Retina (tissue), 1 donor: ENCODE measurements around the gene CNTN4.

Source experiments
- DNase-seq: peaks from one replicate; pipeline ENCODE4 v3.0.0-alpha.2; 2016

The CNTN4 gene

DNA sequence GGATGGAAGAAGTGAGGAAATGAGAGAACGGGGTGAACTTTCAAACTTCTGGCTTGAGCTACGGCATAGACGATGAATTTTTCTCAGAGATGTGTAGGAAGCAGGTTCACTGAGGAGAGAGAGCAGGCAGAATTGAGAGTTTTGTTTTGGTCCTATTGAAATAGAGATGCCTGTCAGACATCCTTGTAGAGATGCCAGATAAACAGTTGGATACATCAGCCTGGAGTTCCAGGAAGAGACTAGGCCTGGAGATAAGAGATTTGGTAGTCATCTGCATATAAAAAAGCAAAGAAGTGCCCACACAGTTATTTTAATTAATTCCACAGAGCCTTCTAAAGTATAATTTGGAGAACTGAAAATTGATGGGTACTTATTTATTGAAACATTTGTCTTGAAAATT is 515.9 kb downstream of the CNTN4 start:
- DNase-seq: no peak

DNA sequence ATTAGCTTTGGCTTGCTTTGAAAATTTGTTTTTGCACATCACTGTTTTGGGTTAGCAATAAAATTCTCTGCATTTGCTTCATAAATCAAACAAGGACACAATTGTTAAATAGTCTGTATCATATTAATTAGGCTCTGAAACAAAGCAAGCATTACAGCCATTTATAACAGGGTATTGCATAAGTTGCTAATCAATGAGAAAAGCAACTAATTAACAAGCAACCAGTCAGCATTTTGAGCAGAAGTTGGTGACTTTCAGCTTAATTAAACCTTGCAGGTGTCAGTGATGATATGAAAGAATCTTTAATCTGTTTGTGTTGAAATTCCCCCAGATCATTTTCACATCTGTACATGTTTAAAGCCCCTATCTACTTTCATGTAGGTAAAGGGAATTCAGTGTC is 516.4 kb downstream of the CNTN4 start:
- DNase-seq: no peak

DNA sequence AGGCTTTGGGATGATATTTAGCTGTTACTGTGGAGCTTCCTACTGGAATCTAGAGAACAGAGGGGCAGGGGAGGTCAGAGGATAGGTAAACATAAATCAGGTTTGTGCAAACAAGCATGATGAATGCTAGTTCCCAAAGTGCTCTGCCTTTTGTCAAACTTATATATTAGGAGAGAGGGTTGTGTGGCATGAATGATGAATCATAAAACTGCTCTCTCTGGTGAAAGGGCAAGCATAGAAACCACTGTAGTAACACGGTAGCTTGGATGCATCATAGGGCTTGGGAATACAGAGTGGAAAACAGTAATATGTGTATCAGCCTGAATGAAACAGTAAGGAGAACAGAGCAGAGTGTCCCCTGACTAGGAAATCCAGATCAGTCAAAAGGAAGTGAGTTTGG is 524.8 kb downstream of the CNTN4 start:
- peak; percentile 9 for DNase-seq

DNA sequence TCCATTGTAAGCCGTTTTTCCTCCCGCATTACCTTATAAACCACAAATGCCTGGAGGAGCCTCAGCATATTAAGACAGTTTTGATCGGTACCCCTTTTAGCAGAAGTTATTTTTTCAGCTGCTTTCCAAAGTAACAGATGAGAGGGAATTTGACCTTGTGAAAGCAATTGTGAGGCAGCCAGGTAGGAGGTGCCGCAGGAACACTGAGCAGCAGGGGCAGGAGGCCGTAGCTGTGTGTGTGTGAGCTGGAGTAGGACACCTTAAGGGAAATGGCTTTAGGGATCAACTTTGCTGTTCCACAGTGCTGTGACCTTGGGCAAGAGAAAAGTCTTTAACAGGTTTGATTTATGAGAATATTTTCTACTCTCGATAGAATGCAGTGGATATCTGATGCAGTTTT is 529.5 kb downstream of the CNTN4 start:
- no peak for DNase-seq

DNA sequence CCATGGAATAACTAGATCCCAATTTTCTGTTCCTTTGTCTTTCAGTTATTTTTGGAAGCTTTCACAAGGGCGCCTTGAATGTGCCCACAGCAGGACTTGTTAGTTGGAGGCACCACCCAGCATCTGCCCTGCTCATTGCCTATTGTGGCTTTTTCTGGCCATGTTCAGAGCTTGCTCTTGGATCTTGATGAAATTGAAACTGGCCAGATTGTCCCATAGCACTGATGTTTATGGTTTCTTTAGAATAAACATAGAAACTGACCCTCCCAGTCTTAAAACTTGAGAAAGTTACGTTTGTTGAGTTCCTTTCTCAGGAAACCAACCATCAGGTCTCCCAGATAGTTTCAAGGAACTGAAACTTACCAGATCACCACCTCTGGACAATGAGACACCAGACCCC is 536.8 kb downstream of the CNTN4 start:
- no peak for DNase-seq

DNA sequence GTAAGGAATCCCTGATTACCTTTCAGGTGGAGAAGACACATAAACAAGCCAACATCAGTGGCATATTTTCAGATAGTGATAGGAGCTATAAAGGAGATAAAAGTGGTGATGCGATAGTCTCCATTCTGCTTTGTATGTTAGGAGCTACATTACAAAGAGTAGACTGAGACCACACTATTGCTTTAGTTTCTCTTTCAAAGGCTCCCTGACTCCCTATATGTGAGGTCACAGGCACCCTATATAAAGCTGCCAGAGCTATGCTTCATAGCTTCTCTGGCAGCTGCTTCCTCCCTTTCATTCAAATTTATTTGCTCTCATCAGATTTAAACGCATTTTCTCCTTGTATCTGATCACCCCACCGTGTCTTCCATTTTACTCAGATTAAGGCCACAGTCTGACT is 544.9 kb downstream of the CNTN4 start:
- no peak for DNase-seq

DNA sequence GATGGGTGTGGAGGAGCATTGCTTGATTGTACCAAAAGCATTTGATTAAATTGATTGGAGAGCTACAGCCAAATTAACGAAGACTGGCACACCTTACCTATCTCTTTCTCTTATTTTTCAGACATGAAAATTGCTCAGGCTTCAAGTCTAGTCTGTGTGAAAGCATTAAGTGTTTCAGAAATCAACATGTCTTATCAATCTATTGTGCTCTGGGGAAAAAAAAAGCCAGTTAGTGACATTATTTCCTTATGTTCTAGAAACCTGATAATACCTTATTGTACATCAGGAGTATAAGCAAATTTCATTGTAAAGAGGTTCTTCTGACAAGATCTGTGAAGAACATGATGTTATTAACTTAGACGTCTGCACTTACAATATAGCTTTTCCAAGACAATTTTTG is 546.3 kb downstream of the CNTN4 start:
- no peak for DNase-seq

DNA sequence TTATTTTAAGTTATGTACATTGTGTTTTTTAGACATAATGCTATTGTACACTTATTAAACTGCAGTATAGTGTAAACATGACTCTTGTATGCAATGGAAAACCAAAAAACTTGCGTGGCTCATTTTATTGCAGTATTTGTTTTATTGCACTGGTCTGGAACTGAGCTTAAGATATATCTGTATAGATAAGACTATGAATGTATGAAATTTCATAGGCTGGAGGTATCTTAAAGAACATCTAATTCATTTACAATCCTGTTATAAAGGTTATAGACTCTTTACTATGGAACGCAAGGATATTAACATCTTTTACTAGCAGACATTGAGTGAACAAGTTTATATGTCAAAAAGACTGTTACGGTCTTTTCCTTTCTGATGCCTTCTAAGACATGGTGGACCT is 552.1 kb downstream of the CNTN4 start:
- DNase-seq: no peak

DNA sequence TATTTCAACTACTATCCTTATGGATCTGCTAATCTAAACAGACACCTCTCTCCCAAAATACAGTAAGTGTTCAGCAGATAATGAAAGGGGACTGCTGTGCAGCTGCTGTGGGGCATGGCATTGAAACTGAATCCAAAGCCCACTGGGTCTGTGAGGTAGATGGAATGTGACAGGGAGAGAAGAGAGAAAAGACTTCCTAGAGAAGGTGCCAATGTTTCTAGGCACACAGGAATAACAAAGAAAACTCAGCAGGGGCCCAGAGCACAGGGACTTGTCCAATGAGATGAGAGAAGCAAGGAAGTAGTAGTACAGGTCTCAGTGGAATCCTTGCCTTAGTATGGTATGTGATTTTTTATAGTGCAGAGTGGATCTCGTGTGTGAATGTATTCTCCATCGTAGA is 553.7 kb downstream of the CNTN4 start:
- DNase-seq: peak; percentile 42

DNA sequence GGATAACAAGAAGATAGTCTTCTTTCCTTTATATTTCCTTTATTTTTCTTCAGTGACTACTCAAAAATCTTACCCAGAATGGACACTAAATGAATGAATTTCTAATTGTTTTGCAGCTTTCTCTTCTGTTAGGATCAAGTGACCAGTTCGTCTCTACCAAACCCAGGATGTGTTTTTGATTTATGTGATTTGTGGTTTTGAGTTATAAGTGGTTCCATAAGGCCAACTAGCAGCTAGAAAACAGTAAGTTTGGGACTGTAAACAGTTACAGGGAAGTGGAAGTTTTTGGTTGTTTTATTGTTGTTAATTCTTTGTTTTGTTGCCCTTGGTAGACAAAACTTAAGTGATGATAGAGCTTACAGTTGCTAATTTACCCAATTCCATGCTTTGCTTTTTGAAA is 555.0 kb downstream of the CNTN4 start:
- DNase-seq: no peak

DNA sequence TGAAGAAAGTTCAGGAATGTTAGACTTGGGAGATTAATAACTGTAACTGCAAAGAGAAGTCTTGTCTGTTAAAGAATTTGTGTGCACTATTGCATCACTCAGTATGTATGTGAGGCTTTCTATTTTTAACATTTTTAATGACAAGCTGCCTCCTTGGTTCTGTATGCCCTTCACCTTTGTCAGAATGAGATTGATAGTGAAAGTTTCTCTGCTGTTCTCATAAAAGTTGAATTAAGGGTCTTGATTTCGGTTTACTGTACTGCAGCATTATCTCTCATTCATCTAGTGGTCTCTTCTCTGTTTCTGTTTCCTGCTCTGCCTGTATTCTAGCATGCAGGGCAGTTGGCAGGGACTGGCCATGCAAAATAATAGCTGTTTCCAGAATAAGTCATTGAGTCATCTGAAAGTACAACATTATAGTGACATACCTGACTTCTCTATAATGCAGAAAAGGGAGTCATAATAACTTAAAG is 556.6 kb downstream of the CNTN4 start:
- no peak for DNase-seq

DNA sequence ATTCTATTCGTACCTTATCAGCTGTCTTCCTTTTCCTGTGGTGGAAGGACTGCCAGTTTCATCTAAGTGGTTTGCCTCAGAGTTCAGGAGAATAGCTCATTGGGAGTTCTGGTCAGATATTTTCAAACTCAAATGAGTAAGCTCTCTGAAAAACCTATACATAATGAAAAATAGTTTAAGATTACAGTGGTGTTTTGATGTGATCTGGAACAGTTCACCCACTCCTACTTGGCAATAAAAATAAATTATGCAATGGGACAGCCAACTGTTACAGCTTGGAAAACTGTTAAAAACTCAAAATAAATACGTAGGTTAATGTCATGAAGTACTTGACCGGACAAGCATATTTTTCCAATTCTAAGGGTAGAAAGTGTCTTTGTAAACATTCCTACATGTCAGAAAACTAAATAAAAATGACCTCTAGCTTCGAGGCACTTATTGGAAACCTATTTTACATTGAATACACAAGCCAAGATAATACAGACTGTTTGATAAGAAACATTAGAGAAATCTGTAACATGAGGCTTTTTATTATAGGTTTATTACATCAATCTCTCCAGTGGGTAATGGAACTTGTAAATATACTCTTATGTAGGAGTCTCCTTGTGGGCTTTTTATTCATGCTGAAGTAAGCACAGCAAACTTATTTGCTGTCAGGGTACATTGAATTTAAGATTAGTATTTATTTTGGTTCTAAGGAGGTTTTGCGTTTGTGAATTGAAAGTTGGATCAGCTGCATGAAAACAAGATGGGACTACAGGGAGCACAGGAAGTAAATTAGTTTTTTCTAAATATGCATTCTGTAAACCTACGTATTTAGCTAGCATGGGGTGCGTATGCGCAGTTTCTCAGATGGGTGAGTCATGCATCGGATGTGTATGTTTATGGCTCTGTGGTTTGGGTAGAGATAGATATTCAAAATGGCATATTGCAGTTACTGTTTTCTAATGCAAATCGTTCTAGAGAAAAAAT is 558.4 kb downstream of the CNTN4 start:
- DNase-seq: no peak

DNA sequence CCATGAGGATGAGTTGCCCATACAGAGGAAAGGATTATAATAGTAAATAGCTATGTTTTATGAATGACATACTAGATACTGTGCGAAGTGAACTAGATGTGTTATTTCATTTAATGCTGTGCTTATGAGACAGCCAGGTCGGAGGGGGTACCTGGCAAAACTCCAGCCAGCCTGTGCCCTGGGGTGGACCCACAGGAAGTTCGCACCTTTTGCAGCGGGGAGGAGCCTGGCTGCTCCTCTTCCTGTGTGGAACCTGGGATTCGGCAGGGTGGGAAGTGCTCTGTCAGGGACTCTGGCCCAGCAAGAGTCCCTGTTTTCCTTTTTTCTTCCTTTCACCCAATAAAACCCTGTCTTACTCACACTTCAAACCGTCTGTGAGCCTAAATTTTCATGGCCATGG is 559.3 kb downstream of the CNTN4 start:
- DNase-seq: no peak

DNA sequence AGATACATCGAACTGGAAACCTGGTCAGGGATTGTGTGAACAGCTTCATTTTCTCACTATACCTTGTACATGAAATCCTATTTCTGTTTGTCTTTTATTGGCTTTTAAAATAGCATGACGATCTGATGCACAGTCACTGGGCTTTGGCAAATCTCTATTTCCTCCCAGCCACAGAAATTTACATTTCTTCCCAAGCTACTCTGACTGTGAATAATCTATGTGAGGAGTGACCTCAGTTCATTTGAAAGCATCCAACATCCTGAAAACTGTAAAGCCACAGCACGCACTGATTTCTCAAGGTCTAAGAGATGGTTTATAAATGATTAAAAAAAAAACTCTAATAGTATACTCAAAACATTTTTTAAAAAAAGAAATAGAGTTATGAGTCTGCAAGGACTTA is 561.2 kb downstream of the CNTN4 start:
- no peak for DNase-seq

DNA sequence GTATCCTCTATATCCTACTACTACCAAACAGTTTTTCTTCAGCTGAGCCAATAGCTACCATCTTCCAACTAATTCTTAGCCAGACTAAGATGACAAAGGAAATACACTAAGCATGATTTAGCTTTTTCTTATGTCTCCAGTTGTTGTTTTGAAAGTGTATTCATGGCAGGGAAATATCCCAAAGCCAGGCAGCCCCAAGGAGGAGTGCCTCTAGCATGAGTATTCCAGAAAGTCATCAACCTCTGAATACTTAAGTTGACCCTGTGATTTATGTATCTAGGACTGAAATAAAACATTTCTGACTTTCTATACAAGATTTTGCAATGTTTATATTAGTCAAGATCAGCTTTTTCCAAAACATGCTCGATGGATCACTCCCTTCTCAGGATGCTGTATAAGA is 562.4 kb downstream of the CNTN4 start:
- no peak for DNase-seq

DNA sequence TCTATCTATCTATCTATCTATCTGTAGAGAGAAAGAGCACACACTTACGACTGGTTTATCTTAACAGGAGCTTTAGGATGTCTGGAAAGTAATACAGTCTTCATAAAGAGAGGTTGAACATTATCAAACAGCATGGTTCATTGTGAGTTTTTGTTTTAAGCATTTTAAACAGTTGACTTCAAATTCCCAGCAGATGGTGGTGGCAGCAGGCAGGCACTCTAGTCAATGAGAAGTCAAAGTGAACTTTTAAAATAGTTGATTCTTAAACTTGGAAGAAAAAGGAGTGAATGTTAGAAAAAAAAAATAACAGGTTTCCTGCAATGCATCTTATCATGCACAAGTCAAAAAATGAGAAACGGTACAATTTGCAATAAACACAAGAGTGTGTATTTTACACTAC is 578.8 kb downstream of the CNTN4 start:
- DNase-seq: no peak

DNA sequence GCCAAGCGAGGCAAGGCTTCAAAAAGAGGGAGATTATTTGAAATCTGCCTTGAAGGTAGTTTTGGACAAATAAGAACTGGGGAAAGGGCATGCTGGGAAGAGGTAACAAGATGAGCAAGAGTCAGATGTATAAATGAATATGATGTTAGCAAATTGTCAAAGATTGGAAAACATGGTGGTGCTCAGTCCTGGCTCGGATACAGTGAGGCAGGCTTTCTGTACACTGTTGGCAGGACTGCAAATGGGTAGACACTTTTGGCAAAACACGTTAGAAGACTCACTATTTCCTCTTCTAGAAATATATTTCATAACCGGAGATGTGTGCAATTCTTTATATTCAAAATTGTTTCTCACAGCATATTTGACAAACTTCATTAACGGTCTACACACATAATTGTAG is 581.6 kb downstream of the CNTN4 start:
- DNase-seq: no peak

DNA sequence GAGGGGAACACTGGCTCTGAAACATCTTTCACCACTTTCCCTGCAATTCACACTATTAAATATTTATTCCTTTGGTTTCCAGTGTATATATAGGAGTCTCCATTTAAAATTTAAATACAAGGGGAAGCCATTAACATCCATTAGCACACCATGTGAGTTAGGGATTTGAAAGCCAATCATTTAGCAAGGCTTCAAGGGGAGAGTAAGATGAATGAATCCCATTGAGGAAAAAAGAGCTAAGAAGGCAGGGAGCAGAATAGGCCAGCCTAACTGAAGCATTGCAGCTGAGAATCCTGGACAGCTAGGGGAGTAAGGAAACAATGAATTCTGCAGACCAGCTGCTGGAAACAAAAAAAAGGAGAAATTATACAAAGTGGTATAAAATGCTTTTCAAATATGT is 585.4 kb downstream of the CNTN4 start:
- DNase-seq: no peak

DNA sequence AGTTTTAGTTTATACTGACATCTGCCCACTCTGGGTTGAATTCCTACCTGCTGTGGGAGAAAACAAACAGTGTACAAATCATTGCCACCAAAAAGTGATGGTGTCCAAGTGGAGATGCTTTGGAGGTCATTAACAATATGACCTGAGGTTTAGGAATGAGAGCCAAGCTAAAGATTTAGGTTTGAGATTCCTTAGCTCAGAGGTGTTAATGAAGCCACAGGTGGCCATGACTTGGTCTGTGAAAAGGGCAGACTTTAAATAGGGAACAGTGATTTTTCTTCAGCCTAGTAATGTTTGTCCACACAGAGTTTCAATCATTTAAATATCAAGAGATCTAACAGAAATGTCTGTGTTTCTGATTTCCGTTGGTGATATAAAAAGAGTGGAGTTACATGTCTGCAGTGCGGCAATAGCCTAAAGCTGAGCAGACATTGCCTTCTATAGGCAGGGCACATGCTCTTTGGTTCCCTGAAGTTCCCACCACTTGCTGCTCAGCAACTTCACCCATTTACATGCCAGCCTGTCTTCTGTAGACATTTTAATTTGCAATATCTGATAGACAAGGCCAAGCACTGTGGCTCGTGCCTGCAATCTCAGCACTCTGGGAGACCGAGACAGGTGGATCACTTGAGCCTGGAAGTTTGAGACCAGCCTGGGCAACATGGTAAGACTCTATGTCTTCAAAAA is 588.3 kb downstream of the CNTN4 start:
- no peak for DNase-seq

DNA sequence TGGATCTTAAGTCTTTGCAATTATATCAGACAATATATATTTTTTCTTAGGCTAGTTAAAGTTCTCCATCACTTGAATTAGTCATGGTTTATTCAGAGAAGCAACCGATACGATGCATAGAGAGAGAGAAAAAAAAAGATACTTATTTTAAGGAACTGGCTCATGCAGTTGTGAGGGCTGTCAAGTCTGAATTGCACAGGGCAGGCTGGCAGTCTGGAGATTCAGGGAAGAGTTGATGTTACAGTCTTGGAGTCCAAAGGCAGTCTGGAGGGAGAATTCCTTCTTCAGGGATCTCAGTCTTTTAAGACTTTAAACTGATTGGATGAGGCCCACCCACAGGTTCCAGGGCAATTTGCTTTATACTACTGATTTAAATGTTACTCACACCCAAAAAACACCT is 598.9 kb downstream of the CNTN4 start:
- DNase-seq: no peak

DNA sequence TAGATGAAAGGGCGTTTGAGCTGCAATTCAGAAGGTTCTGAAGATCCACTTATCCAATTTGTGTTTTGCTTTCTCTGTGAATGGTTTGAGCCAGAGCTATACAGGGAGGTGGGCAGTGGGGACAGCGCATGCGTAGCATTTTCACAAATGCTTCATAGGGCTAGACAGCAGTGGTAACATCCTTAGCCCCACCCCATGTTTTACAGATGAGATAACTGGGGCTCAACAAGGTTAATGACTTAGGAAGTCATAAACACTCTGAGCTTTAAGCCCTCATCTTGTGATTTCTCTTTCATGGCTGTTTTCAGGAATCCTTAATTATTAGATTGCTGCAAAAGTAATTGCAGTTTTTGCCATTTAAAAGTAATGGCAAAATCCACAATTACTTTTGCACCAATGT is 602.8 kb downstream of the CNTN4 start:
- no peak for DNase-seq

DNA sequence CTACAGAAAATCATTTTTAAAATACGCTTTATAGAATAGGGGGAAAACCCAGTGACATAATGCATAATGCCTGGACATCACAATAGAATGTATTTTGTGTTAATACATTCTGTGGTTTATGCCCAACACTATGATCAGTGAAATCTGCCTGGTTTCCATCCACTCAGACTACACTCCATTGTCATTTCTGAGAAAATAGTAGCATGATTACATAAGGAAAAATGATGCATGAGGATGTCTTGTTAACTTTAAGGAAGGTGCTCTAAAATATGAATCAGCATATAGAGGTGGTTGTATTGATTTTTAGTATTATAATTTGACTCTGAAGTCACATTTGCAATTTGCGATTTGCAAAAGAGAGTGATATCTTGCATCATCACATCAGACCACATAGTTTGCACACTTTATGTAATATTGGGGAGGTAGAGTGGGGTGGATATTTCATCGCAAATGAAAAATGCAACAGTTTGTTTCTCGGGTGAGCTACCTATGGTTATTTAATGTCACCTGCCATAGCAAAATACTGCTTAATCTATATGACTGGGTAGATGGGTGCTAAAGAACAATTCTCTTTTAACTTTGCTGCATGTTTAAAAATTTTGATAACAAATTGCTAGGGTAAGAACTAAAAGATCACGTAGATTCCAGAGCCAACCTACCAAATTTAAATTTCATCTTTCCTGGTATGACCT is 607.6 kb downstream of the CNTN4 start:
- DNase-seq: no peak

DNA sequence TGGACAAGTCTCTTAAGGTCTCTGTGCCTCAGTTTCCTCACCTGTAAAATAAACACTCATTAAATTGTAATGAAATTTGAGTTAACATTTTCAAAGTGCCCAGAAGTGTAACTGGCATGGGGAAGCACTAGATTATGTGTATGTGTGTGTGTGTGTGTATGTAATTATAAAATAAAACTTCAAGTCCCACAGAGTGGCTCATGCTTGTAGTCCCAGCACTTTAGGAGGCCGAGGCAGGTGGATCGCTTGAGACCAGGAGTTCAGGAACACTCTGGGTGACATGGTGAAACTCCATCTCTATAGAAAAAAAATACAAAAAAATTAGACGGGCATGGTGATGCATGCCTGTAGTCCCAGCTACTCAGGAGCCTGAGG is 608.2 kb downstream of the CNTN4 start:
- no peak for DNase-seq

DNA sequence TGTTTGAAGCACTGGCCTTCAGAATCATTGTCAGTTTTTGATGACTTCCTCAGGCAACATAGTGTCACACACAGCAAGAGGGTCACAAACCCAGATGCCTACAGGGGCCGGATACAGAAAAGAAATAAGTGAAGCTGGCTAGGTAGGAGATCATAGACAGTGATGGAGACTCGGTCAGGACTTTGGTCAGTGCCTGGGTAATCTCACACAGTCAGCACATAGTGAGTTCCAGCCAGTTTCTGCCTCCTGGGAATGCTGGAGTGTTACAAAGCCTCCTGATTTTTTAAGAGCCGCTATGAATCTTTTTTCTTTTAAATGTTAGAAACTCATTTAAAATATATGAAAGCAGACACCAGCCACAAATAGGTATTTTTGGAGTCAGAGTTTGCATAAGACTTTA is 612.4 kb downstream of the CNTN4 start:
- DNase-seq: peak; percentile 22
